GM18909 (cell line): ENCODE results near the gene DIPK1A.

Experiments used
- ATAC-seq: cut with Tn5 transposase; IDR thresholded peaks from one replicate; pipeline ENCODE4 v1.9.1; 2021; ENCODE audit warnings: mild to moderate bottlenecking; ENCODE audit not compliant: unreplicated experiment, poor library complexity

DIPK1A gene

GRCh38 chr1:92882819-92883218 is 78.4 kb downstream of the DIPK1A start:
- ATAC-seq, result no peak

GRCh38 chr1:92881391-92881790 is 79.9 kb downstream of the DIPK1A start:
- ATAC-seq, result no peak

GRCh38 chr1:92879316-92879968 is 81.8 kb downstream of the DIPK1A start:
- ATAC-seq, result no peak

GRCh38 chr1:92877792-92878191 is 83.5 kb downstream of the DIPK1A start:
- no peak for ATAC-seq

GRCh38 chr1:92877081-92877711 is 84.1 kb downstream of the DIPK1A start:
- no peak for ATAC-seq

- ATAC-seq, result no peak
Observed at GRCh38 chr1:92876351-92876750, 84.9 kb downstream of the DIPK1A start.

- no peak for ATAC-seq
Observed at GRCh38 chr1:92874987-92875386, 86.3 kb downstream of the DIPK1A start.

GRCh38 chr1:92872719-92873118 is 88.5 kb downstream of the DIPK1A start:
- ATAC-seq, result no peak

- no peak for ATAC-seq
Observed at GRCh38 chr1:92870591-92870990, 90.7 kb downstream of the DIPK1A start.

GRCh38 chr1:92864131-92864530 is 97.1 kb downstream of the DIPK1A start:
- no peak for ATAC-seq

GRCh38 chr1:92862605-92863004 is 98.7 kb downstream of the DIPK1A start:
- ATAC-seq, result no peak

GRCh38 chr1:92859400-92860039 is 101.7 kb downstream of the DIPK1A start:
- no peak for ATAC-seq

GRCh38 chr1:92858564-92859399 is 102.5 kb downstream of the DIPK1A start:
- no peak for ATAC-seq

GRCh38 chr1:92857817-92858216 is 103.4 kb downstream of the DIPK1A start:
- ATAC-seq, result no peak

- no peak for ATAC-seq
Observed at GRCh38 chr1:92855236-92855635, 106.0 kb downstream of the DIPK1A start.

- ATAC-seq, result no peak
Observed at GRCh38 chr1:92854101-92854785, 107.0 kb downstream of the DIPK1A start.

GRCh38 chr1:92853299-92853698 is 108.0 kb downstream of the DIPK1A start:
- ATAC-seq, result no peak

- ATAC-seq, result no peak
Observed at GRCh38 chr1:92851729-92852128, 109.5 kb downstream of the DIPK1A start.

- ATAC-seq, result no peak
Observed at GRCh38 chr1:92850019-92850418, 111.2 kb downstream of the DIPK1A start.

- no peak for ATAC-seq
Observed at GRCh38 chr1:92848201-92848600, 113.1 kb downstream of the DIPK1A start.
